ENCODE data around the gene MTNR1A. TPM values are rescaled to one million over a fixed set of nuclear protein-coding genes. Genes with fewer than 3 reads are reported as not detected.

The MTNR1A gene
- total RNA-seq (not detected), polyA plus RNA-seq (not detected)
- long read RNA-seq, donor 1 = 0 reads
- long read RNA-seq, donor 2 = 0 reads

GRCh38 chr4:186554914-186555827 is at the start of gene MTNR1A:
MTNR1A (minus strand) TSS chr4:186555567; CDS start chr4:186555365, 202 bp downstream.
- no peak for DNase-seq
- no peak for ATAC-seq
- no peaks in the 10 kb centered on the region for H3K36me3 ChIP-seq (ENCODE audit: insufficient read depth in 1 of 2, low read depth in 1 of 2)
- WGBS, 3 donors = 4 to 6% (median 4%) methylated on average over 64 to 91 of the region's 91 CpGs
- peaks cover 7 to 41% (median 8%) of the 10 kb centered on the region in 3 donors for H3K27me3 ChIP-seq (ENCODE audit: insufficient read depth in 3 of 3, low read length in 2 of 3)
- H3K4me3 ChIP-seq = no peak within 1 kb of the TSS
- no peak within 1 kb of the TSS for H3K27ac ChIP-seq
- intact Hi-C loops (cut with DNase I) = no loop called here
- no peaks in the 10 kb centered on the region for H3K9me3 ChIP-seq
- TF ChIP-seq, protein P1, sequence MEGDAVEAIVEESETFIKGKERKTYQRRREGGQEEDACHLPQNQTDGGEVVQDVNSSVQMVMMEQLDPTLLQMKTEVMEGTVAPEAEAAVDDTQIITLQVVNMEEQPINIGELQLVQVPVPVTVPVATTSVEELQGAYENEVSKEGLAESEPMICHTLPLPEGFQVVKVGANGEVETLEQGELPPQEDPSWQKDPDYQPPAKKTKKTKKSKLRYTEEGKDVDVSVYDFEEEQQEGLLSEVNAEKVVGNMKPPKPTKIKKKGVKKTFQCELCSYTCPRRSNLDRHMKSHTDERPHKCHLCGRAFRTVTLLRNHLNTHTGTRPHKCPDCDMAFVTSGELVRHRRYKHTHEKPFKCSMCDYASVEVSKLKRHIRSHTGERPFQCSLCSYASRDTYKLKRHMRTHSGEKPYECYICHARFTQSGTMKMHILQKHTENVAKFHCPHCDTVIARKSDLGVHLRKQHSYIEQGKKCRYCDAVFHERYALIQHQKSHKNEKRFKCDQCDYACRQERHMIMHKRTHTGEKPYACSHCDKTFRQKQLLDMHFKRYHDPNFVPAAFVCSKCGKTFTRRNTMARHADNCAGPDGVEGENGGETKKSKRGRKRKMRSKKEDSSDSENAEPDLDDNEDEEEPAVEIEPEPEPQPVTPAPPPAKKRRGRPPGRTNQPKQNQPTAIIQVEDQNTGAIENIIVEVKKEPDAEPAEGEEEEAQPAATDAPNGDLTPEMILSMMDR (IDR thresholded peaks at IDR 0.05) = no peak
- no peaks in the 10 kb centered on the region for H3K4me1 ChIP-seq

DNA sequence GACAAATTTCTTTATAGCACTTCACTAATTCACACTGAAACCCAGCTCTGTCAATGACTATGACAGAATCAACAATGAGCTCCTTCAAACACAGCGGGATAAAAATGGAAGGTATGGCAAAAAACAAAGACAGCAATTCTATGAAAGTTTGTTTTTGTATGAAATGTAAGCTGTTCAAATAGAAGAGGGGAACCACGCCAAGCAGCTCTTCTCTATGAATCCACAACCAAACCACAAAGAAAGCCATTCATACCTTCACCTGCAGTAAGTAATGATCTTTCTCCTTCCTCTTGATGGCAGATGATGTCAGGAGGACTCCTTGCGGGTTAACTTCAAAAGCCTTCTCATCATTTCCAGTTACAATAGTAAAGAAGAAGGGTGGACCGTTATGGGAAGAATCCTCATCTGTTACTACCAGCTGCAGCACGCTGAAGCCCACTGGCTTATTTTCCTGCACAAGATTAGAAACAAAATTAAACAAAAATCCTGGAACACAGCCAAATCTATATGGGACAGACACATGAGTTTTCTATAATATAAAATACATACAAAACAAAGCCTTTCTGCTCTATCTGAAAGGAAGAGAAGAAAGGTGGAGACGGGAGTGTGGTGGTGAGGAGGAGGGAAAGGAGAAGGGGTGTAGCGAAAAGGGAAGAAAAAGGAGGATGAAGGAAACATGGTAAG is 48.9 kb upstream of the MTNR1A start:
- TF ChIP-seq, protein P1 (IDR thresholded peaks at IDR 0.05) = no peak
- DNase-seq (no peak), ATAC-seq (no peak)
- Histone ChIP-seq H3K27ac (no peak overlapping the region), H3K9me3 (no peaks in the 10 kb centered on the region), H3K27me3 (ENCODE audit: insufficient read depth in 3 of 3, low read length in 2 of 3) (no peaks in the 10 kb centered on the region), H3K4me1 (no peaks in the 10 kb centered on the region), H3K4me3 (no peak overlapping the region), H3K36me3 (ENCODE audit: insufficient read depth in 1 of 2, low read depth in 1 of 2) (peaks cover 0 to 35% of the 10 kb centered on the region in 2 donors)
- intact Hi-C loops (cut with DNase I) = no loop called here
- 82 to 93% (median 87%) methylated on average over 7 of the region's 7 CpGs for WGBS, 3 donors

DNA sequence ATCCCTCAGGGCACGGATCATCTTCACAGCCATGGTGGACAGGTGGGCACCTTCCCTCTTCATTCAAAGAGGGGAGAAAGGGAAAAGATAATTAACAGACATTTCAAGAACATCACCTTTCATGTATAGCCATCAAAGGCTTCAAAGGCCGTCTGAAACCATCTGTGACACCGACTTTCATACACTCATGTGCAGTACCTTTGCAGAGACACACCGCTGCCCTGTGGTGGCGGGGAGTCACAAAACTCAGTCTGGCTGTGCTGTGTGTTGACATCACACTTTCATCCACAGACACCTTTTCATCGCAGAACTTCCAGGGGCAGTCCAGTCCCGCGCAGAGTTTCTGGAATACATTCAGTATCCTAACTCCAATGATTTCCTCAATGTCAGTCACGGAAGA is 47.6 kb upstream of the MTNR1A start:
- no peaks in the 10 kb centered on the region for H3K4me1 ChIP-seq
- no peak overlapping the region for H3K4me3 ChIP-seq
- peaks cover 0 to 23% of the 10 kb centered on the region in 2 donors for H3K36me3 ChIP-seq (ENCODE audit: insufficient read depth in 1 of 2, low read depth in 1 of 2)
- no peaks in the 10 kb centered on the region for H3K27me3 ChIP-seq (ENCODE audit: insufficient read depth in 3 of 3, low read length in 2 of 3)
- WGBS, 3 donors = 90 to 96% (median 95%) methylated on average over 9 of the region's 9 CpGs
- intact Hi-C loops (cut with DNase I) = no loop called here
- TF ChIP-seq, protein P1 (IDR thresholded peaks at IDR 0.05) = no peak
- ATAC-seq = no peak
- no peak overlapping the region for H3K27ac ChIP-seq
- no peak for DNase-seq
- H3K9me3 ChIP-seq = no peaks in the 10 kb centered on the region

- peaks cover 0 to 44% of the 10 kb centered on the region in 2 donors for H3K36me3 ChIP-seq (ENCODE audit: insufficient read depth in 1 of 2, low read depth in 1 of 2)
- no peaks in the 10 kb centered on the region for H3K9me3 ChIP-seq
- H3K4me1 ChIP-seq = no peaks in the 10 kb centered on the region
- H3K27me3 ChIP-seq (ENCODE audit: insufficient read depth in 3 of 3, low read length in 2 of 3) = no peaks in the 10 kb centered on the region
- WGBS, 3 donors = 93 to 96% (median 93%) methylated on average over 10 of the region's 10 CpGs
- ATAC-seq (no peak), DNase-seq (no peak)
- H3K27ac ChIP-seq = no peak overlapping the region
- TF ChIP-seq, protein P1 (IDR thresholded peaks at IDR 0.05) = no peak
- intact Hi-C loops (cut with DNase I) = no loop called here
- no peak overlapping the region for H3K4me3 ChIP-seq
Observed at GRCh38 chr4:186599483-186599882, 44.1 kb upstream of the MTNR1A start.
